Measurements from ENCODE around the gene DSCAML1.

The DSCAML1 gene

DNA sequence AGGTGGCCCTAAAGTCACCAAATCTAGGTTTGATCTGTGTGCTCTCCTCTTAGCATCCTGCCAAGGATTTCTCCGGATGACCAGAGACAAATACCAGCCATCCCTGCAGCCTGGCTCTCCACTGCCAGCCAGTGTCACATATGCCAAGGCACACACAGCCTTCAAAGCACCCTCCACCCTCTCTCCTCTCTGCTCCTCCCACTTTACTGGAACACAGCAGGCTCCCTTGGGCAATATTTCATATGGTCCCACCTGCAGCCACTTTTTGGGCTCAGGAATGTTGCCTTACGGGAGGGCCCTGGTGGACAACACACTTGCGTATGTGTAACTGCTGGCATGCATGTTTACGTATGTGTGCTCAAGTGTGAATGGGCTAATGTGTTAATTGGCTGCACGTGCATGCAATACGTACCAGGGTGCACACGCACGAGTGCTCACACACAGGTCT lies 285.5 kb downstream of the DSCAML1 start:
- no peak for DNase-seq

GRCh38 chr11:117510646-117511045 lies 286.4 kb downstream of the DSCAML1 start:
- no peak for DNase-seq

- DNase-seq, result no peak
Measured at GRCh38 chr11:117509543-117509942, 287.5 kb downstream of the DSCAML1 start.

GRCh38 chr11:117506971-117507370 lies 290.0 kb downstream of the DSCAML1 start:
- DNase-seq, result no peak

DNA sequence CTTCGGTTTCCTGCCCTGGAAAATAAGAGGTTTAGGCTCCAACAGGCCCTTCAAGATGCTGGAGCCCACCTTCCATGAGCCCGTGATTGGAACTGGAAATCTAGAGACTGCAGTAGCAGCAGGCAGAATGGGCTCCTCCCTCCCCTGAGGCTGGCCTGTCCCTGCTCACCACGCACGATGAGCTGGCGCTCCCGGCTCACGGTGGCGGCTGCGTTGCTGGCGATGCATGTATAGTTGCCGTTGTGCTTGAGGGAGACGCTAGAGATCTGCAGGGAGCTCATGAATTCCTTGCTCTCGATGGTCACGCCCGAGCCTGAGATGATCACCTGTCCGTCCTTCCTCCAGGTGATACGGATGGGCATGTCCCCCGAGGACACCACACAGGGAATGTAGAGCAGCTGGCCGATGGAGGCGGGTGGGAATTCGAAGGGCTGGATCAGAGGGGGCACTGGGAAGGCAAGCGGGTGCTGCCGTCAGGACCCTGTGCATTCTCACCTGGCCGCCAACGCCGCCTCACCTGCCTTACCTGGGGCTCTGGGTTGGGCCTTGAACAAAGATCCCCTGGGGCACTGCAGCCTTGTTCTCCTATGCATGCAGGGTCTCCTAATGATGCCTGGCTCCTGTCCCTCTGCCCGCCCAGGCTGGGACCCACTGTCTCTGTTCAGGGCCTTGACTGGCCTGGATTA lies 291.6 kb downstream of the DSCAML1 start:
- DNase-seq, result no peak

DNA sequence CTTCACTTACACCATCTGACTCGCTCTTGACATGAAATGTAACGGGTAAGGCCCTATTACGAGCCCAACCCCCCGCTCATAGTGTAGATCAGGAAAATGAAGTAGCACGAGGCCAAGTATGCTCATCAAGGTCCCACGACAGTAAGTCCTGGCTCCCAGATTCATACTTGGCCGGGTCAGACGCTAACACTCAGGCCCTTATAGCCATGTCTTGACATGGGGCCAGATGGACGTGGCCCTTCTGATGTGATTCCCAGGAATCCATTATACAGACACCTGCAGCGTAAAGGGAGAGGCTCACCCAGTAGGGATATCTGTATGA lies 294.3 kb downstream of the DSCAML1 start:
- DNase-seq, result no peak

DNA sequence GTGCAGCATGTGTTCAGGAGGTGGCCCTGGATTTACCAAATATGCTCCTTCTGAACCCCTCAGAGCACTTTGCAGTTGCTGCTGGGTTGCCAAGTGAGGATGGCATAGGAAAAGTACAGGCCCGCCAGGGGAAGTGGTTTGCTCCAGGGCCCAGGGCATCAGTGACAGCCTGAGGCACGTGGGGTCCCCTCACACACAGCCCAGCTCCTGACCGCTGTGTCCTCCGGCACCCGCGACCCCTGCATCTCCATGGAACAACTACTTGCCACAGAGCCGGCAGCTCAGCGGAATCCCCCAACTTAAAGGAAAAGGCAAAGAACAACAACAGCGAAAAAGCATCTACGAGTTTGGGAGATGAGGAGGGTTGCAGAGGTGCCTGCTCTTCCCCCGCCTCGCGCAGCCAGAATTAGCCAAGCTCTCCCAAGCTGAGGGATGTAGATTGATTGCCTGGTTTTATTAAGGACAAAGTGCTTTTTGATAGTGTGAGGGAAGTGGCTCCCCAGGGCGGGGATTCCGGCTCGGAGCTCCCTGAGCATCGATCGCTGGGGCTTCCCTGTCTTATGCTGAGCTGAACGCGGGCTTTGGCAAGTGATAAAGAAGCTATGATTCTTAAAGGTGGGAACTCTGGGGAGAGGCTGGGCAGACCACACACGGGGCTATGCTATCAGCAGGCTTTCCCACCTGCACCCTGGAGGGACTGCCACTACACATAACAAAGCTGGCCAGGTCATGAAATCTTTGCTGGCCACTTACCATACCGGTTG lies 294.8 kb downstream of the DSCAML1 start:
- no peak for DNase-seq

GRCh38 chr11:117501237-117501898 lies 295.6 kb downstream of the DSCAML1 start:
- no peak for DNase-seq

DNA sequence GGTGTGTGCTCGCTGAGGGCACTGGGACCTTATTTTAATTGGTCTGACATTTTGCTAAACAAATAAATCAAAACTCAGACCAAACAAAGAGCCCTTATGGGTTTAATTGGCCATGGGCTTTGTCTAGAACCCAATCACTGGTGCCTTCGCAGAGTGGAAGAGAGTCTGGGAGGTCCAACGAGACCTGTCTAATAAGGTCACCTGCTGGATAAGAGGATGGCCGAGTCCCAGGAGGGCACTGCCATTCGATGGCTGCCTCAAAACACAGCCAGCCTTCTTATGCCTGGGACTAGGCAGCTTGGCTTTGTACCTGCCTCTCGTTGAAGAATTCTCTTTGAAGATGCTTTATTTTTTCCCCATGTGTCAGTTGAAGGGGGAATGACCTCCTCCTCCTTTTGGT lies 298.2 kb downstream of the DSCAML1 start:
- no peak for DNase-seq

- no peak for DNase-seq
Measured at GRCh38 chr11:117497206-117497951, 299.6 kb downstream of the DSCAML1 start.

- DNase-seq, result no peak
Measured at GRCh38 chr11:117495357-117495756, 301.7 kb downstream of the DSCAML1 start.

DNA sequence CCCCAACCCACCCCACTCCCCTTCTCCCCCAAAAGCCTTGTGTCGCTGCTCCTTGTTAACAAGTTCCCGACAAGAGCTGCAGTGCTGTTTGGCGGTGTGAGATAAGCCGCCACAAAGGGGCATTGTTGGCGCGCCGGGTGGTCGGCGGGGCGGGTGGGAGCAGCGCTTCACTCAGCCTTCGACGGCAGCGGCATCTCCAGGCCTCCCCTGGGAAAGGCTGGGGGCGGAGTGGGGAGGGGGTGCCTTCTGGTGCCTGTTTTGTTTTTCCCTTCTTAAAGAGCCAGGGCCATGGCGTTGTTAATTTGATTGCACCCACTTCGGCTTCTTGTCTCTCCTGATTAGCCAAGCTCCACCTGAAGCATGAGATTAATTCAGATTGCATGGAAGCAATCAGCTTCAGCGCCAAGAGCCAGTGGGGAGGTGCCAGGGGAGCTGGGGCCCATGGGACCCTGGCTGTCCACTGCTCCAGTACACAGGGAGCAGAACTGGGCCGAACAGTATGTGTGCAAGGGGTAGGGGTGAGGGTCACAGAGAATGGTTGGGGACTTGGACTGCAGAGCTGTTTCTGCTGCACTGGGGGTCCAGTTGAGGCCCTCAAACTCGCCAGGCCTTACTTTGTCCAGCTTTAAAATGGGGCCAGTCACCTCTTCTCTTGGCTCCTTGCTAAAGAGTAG lies 304.3 kb downstream of the DSCAML1 start:
- DNase-seq, result no peak

GRCh38 chr11:117490911-117491310 lies 306.1 kb downstream of the DSCAML1 start:
- no peak for DNase-seq

DNA sequence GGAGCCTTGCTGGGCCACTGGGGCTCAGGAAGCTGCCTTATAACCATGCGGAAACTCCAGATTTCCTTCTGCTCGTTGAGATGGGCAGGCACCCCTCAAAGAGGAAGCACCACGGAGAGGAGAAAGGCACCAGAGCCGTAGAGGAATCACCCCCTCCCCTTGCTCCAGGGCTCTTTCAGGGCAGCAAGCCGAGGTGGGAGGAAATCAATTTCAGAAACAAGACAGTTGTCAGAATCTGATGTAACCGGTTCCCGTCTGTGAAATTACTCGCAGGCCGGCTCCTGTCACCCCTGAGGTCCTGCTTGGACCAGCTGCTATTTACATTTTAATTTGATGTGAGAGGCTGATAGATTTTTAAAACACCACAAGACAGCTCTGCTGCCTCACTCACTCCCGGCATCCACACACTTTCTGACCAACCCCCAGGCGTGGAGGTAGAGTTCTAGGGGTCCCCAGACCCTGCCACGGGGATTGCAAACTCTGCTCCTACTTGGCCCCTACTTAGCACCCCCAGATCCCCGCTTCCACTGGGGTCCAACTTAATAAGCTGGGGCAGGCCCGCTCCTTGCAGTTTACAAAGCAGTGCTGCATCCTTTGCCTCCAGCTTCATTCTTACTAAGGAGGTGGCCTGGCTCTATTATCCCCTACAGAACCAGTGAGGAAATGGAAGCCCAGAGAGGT lies 306.9 kb downstream of the DSCAML1 start:
- no peak for DNase-seq

- no peak for DNase-seq
Measured at GRCh38 chr11:117488996-117489952, 307.7 kb downstream of the DSCAML1 start.

- no peak for DNase-seq
Measured at GRCh38 chr11:117486059-117486458, 311.0 kb downstream of the DSCAML1 start.

DNA sequence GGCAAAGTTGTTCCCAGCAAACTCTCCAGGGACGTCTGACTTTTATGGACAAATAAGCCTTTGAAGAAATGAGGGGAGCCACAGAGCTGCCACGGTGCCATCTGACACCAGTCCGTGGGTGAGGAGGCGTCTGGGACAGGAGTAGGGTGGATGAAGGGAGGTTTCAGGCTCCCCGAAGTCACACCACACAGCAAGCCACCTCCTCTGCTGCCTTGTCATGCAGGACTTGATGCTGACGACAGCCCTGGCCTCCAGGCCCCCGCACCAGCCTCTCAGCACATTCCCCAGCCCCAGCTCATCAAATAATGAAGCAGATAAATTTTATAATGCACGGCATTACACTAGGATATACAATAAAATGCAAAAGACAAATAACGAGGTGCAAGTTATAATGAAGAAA lies 312.9 kb downstream of the DSCAML1 start:
- DNase-seq, result no peak

- no peak for DNase-seq
Measured at GRCh38 chr11:117483372-117483771, 313.6 kb downstream of the DSCAML1 start.

- DNase-seq, result no peak
Measured at GRCh38 chr11:117482881-117483280, 314.1 kb downstream of the DSCAML1 start.

- DNase-seq, result no peak
Measured at GRCh38 chr11:117481885-117482284, 315.1 kb downstream of the DSCAML1 start.

- DNase-seq, result no peak
Measured at GRCh38 chr11:117481036-117481435, 316.0 kb downstream of the DSCAML1 start.

All from NCI-H226 (cell line).